Adipocyte (in vitro differentiated cells): ENCODE results near the gene RPL38.
"Not testable (repeated sequence)": the region's sequence is repeated elsewhere in the genome, so short reads cannot be mapped to it uniquely, and the experiment has no call there.

Source experiments
- DNase-seq: peaks from one replicate; pipeline ENCODE4 v3.0.0-alpha.2; 2015; ENCODE audit warnings: low read depth
- H3K27me3 ChIP-seq: replicated peaks from 2 replicates; pipeline ENCODE4 v1.7.0; 2013; ENCODE audit warnings: mild to moderate bottlenecking, low read length, moderate library complexity; ENCODE audit not compliant: control insufficient read depth, insufficient read depth
- H3K36me3 ChIP-seq: 2 replicates; pipeline ENCODE4 v1.7.0; 2013; ENCODE audit warnings: low read length, mild to moderate bottlenecking, moderate library complexity; ENCODE audit not compliant: control insufficient read depth, insufficient read depth, severe bottlenecking
- H3K4me1 ChIP-seq: 2 replicates; pipeline ENCODE4 v1.7.0; 2013; ENCODE audit warnings: mild to moderate bottlenecking, low read length, moderate library complexity; ENCODE audit not compliant: control insufficient read depth, insufficient read depth
- H3K4me3 ChIP-seq: 2 replicates; pipeline ENCODE4 v1.7.0; 2013; ENCODE audit warnings: mild to moderate bottlenecking, low read length, moderate library complexity
- H3K9ac ChIP-seq: 2 replicates; pipeline ENCODE4 v1.7.0; 2013; ENCODE audit warnings: mild to moderate bottlenecking, low read length, moderate library complexity
- H3K9me3 ChIP-seq: 2 replicates; pipeline ENCODE4 v1.7.0; 2013; ENCODE audit warnings: mild to moderate bottlenecking, low read length, moderate library complexity; ENCODE audit not compliant: control insufficient read depth

RPL38 gene

DNA sequence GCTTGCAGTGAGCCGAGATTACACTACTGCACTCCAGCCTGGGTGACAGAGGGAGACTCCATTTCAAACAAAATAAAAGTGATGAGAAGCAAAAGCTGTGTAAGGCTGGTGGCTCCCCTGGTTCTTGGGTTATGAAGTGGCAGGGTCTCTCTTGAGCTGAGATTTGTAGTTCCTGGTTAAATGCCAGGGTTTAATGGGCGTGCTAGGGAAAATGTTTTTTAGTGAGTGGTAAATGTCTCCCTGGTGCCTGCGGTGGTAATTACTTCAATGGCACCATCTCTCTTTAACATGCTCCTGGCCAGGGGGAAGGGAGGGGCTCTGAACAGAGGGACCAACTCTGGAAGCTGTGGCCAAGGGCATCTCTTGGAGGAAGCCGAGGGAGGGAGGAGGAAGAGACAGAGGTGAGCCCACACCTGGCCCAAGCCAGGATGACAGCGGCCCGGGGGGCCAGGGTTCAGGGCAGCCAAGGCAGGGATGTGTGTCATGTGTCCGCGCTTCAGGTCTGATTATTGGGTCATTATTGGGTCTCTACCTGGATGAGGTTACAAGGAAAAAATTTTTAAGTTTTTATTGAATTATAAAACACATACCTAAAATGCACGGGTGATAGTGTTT, 17.8 kb upstream of the RPL38 start:
- peaks cover 46% of the 10 kb centered on the region for H3K27me3 ChIP-seq
- H3K36me3 ChIP-seq: no peaks in the 10 kb centered on the region
- DNase-seq: no peak
- H3K4me3 ChIP-seq: no peak overlapping the region
- H3K4me1 ChIP-seq: no peaks in the 10 kb centered on the region
- no peak overlapping the region for H3K9ac ChIP-seq
- no peaks in the 10 kb centered on the region for H3K9me3 ChIP-seq

DNA sequence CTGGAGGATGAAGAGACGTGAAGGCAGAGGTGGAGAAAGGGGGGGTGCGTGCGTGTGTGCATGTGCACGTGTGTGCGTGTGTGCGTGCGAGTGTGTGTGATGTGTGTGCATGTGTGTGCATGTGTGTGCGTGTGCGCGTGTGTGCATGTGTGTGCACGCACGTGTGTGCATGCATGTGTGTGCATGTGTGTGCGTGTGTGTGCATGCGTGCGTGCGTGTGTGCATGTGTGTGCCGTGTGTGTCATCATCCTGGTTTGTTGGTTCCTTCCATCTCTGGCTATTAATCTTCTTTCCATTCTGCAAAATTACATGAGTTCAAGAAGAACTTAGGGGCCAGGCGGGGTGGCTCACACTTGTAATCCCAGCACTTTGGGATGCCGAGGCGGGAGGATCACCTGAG, 17.0 kb upstream of the RPL38 start:
- Histone ChIP-seq H3K9me3 (no peaks in the 10 kb centered on the region), H3K27me3 (peaks cover 38% of the 10 kb centered on the region), H3K4me1 (no peaks in the 10 kb centered on the region), H3K4me3 (no peak overlapping the region), H3K9ac (no peak overlapping the region), H3K36me3 (no peaks in the 10 kb centered on the region)
- no peak for DNase-seq

DNA sequence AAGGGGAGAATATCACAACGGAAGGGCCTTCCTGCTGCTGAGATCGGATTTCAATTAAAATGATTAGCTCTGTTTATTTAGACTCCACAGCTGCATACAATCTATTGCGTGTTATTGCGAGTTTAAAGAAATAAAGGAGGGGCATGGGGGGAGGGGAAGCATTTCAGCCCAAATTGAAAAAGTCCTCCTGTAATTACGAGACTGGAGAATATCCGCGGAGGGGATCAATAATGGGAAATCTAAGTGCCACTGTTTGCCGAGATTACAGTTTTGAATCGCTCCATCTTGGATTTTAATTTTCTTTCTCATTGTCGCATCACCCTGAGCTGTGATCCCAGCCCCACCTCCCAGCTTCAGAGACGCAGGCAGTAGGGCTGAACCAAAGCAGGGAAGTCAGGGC, 15.7 kb upstream of the RPL38 start:
- Histone ChIP-seq H3K27me3 (peaks cover 28% of the 10 kb centered on the region), H3K36me3 (no peaks in the 10 kb centered on the region), H3K9me3 (no peaks in the 10 kb centered on the region), H3K9ac (no peak overlapping the region), H3K4me1 (no peaks in the 10 kb centered on the region), H3K4me3 (no peak overlapping the region)
- DNase-seq: no peak

DNA sequence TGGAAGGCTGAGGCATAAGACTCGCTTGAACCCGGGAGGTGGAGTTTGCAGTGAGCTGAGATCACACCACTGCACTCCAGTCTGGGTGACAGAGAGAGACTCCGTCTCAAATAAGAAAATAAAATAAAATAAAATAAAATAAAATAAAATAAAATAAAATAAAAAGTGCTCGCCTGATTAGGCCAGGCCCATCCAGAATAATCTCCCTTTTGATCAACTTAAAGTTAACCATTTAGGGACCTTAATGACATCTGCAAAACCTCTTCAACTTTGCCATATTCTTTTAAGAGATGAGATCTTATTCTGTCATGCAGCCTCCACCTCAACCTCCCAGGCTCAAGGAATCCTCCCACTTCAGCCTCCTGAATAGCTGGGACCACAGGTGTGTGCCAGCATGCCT, 14.8 kb upstream of the RPL38 start:
- not testable (repeated sequence) for H3K9me3 ChIP-seq

DNA sequence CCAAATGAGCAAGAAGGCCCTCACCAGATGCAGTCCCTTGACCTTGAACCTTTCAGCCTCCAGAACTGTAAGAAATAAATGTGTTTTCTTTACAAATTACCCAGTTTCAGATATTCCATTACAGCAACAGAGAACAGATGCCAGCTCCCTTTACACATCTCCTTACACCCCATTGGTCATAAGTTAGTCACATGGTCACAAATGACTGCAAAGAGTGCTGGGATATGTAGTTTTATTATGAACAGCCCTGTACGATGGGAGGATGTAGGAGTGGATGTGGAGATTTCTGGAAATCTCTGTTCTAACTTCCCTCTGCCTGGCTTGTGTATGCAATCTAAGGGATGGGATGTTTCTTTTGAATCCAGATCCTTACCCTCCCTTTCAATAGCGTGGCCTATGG, 13.3 kb upstream of the RPL38 start:
- Histone ChIP-seq H3K9me3 (no peaks in the 10 kb centered on the region), H3K36me3 (no peaks in the 10 kb centered on the region), H3K4me3 (no peak overlapping the region), H3K4me1 (no peaks in the 10 kb centered on the region), H3K27me3 (peaks cover 37% of the 10 kb centered on the region), H3K9ac (no peak overlapping the region)
- DNase-seq: peak; percentile 48

More for the DNA sequence above, 14.8 kb upstream of the RPL38 start:
- not testable (repeated sequence) for H3K9ac ChIP-seq, DNase-seq, H3K4me1 ChIP-seq, H3K4me3 ChIP-seq, H3K36me3 ChIP-seq
- peaks cover 28% of the 10 kb centered on the region for H3K27me3 ChIP-seq

DNA sequence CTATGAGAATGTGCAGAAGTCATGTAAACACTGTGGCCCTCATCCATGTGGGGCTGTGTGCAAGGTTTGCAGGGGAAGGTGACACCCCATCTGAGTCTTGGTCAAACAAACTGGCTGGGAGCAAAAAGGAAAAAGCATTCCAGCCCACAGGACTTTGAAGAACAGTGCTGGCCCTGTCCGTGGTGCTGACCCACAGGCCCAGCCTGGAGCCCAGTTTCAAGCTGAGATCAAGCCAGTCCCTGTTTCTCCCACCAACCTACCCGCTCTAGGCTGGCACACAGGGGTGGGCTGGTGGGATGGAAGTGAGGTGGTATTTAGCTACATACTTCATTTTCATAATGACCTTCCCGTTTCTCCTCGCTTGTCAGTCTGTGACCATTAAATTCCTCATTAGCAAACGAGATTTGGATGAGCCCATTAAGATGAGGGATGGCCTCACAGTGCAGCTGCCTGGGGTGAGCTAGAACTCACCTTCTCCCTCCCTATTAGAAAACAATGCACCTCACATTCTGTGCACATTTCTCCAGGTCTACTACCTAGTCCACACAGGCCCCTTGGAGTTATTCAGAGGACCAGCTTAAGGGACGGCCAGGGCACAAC, 12.6 kb upstream of the RPL38 start:
- H3K36me3 ChIP-seq: no peaks in the 10 kb centered on the region
- DNase-seq: peak; percentile 53
- H3K9ac ChIP-seq: no peak overlapping the region
- H3K9me3 ChIP-seq: no peaks in the 10 kb centered on the region
- no peaks in the 10 kb centered on the region for H3K4me1 ChIP-seq
- H3K4me3 ChIP-seq: no peak overlapping the region
- peaks cover 44% of the 10 kb centered on the region for H3K27me3 ChIP-seq

DNA sequence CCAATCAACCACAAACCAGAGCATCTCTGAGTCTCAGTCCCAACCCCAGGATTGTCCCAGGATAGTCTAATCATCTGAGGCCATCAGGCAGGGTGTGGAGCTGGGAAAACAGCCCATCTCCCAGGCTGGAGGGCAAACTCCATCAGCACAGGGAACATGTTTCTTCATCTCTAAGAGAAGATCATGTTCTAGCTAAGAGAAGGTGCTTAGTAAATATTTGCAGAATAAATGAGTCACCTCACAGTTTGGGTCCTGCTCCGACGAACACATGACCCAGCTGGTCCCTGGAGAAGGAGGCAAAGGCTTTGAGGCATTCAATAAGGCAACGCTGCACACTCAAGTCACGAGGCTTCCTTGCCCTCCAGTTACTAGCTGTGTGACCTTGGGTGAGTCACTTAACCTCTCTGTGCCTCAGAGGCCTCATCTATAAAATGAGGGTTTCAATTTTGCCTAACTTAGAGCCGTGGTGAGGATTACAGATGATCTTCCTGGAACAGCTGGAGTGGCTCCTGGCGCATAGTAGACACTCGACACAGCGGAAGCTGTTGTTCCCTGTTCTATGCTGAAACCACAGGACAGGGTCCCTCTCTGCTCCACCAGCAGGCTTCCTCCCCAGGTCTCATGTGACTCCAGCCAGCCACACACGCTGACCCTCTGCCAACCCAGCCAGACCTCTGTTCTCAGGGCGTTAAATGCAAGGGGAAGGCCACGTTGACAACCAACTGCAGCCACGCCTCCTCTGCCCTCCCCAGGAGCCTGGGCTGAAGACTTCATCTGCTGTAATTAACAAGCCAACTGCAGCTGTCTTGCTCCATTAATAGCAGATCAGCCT, 10.3 kb upstream of the RPL38 start:
- peaks cover 48% of the 10 kb centered on the region for H3K27me3 ChIP-seq
- no peak overlapping the region for H3K4me3 ChIP-seq
- DNase-seq: no peak

DNA sequence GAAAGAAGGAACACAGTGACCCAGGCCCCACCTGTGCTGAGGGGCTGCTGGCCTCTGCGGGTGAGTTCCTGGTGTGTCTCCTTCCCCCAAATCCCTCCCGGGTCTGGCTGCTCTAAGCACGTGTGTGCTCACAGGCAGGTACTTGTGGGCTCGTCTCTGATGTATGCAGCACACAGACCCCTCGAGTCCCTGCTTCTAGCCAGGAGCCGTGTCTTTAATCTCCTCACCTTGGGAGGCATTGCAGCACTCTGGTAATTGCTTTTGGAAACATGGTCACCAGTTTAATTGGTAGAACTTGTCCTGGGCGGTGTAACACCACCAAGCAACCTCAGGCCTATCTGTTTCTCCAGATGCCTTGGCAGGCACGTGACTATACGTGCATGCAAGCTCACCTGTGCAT, 8.8 kb upstream of the RPL38 start:
- H3K36me3 ChIP-seq: no peaks in the 10 kb centered on the region
- H3K4me1 ChIP-seq: peaks cover under 1% of the 10 kb centered on the region
- DNase-seq: no peak
- peaks cover 56% of the 10 kb centered on the region for H3K27me3 ChIP-seq
- H3K9ac ChIP-seq: no peak overlapping the region
- no peaks in the 10 kb centered on the region for H3K9me3 ChIP-seq
- H3K4me3 ChIP-seq: no peak overlapping the region

More for the DNA sequence above, 10.3 kb upstream of the RPL38 start:
- Histone ChIP-seq H3K4me1 (no peaks in the 10 kb centered on the region), H3K9ac (no peak overlapping the region), H3K9me3 (no peaks in the 10 kb centered on the region), H3K36me3 (no peaks in the 10 kb centered on the region)

DNA sequence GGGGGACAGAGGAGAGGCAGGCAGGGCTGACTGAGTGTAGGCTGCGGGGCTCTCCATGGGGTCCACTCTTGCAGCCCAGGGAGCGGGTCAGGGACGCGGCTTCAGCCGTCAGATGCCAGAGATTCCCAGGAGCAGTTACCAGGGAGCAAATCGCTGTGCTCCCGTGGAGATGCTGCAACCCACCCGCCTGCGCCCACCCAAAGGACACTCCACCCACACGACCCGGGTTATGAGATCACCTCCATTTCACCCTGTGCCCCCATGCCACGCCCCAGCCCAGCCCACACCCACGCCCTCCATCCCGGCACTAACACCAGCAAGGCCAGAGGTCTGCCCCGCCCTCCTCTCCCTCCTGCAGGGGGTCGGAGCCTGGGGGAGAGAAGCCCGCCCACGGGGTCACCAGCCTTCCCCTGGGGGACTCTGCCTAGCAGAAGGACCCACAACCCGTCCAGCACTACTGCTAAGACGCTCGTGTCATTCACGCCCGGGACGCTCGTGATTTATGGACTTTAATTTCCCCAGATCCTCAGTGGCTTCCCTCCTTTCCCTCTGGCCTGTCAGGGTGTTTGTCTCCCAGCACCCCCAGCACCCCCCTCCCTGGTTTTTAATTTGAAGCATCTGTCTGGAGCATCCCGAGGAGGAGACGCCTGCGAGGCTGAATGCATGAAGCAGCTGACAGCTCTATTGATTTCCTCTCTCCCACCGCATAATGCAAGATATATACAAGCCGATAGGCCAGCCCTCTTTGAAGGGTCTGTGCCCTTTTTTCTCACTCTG, 6.7 kb upstream of the RPL38 start:
- Histone ChIP-seq H3K9ac (no peak overlapping the region), H3K27me3 (peaks cover 68% of the 10 kb centered on the region), H3K36me3 (no peaks in the 10 kb centered on the region), H3K4me3 (no peak overlapping the region), H3K4me1 (peaks cover 2% of the 10 kb centered on the region), H3K9me3 (no peaks in the 10 kb centered on the region)
- DNase-seq: no peak

DNA sequence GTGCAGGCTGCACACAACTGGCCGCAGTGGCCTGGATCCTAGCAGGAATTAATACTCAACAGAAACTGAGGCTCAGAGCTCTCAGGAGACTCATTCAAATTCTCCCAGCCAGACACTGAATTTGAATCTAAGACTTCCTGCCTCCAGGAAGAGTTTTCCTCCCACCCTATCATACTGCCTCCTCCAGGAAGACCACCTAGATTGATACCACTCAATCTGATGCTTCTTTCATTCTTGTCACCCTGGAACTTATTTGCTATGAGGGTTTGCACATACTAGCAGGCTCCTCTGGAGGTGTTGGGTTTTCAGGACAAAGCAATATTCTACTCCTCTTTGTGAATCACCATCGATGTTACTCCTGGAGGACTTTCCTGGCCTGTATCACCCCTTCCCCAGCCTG, 5.7 kb upstream of the RPL38 start:
- Histone ChIP-seq H3K36me3 (no peaks in the 10 kb centered on the region), H3K9me3 (no peaks in the 10 kb centered on the region), H3K4me3 (no peak overlapping the region), H3K27me3 (peaks cover 77% of the 10 kb centered on the region), H3K4me1 (peaks cover 2% of the 10 kb centered on the region), H3K9ac (no peak overlapping the region)
- no peak for DNase-seq

DNA sequence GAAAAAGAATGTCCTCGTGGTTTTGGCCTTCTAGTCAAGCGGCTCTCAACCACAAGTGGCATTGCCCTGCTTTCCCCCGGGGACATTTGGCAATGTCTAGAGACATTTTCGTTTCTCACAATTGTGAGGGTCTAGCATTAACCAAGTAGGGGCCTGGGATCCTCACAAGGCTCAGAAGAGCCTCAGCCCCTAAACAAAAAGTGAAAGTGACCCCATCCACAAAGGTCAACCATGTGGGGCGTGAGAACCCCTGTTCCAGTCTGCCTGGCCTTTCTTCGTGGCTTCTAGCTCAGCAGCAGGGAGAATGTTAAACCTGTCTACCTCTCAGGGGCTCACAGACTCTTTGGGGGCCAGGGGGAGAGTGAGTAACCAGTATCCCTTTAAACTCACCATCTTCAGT, 4.8 kb upstream of the RPL38 start:
- no peak for DNase-seq
- Histone ChIP-seq H3K9ac (no peak overlapping the region), H3K9me3 (no peaks in the 10 kb centered on the region), H3K36me3 (no peaks in the 10 kb centered on the region), H3K4me3 (no peak overlapping the region), H3K27me3 (peaks cover 71% of the 10 kb centered on the region), H3K4me1 (peaks cover 2% of the 10 kb centered on the region)
